ENCODE measurements around the gene IL17REL.

IL17REL gene

DNA sequence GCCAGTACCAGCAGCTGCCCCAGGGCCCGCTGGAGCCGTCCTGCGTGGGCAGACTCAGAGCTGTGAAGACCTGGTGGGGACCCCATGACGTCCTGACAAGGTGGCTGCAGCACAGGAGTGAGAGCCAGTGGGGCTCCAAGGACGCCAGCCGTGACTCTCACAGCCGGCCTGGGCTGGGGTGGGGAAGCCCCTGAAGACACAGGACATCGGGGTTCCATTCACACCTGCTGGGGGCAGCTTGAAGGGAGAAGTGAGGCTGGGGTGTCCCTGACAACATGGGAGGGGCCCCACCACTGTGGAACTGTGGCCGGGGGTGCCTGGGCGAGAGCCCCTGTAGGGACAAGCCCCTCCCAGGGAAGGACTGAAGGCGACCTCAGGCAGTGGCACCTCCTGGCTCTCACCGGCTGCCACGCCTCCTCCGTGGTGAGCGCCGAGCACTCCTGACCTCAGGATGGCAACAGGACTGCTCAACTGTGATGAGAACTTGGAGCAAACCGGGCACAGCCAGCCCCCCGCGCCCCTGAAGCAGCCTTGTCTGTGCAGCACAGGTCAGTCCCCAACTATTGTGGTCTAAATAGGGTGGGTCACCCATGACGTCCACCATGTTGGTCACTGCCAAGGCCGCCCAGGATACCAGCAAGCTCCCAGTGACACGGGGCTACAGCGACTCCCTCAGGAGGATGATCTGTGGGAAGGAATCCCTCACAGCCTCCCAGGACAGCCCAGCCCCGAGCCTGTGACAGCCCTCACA lies 22.7 kb upstream of the IL17REL start:
- no peak for DNase-seq
- Mint-ChIP-seq H3K9me3 (peaks cover 0 to 7% of the 10 kb centered on the region in 2 donors), H3K27ac (peak overlapping the region in 1 of 2 donors; percentile 12), H3K4me3 (peak overlapping the region in 1 of 2 donors; percentile 45), H3K27me3 (peaks cover 49% of the 10 kb centered on the region), H3K4me1 (peaks cover 22% of the 10 kb centered on the region)
- ATAC-seq: no peak

GRCh38 chr22:50034126-50035081 lies 21.8 kb upstream of the IL17REL start:
- Mint-ChIP-seq H3K27me3 (peaks cover 54% of the 10 kb centered on the region), H3K27ac (peak overlapping the region in 1 of 2 donors; percentile 12), H3K4me1 (peaks cover 27% of the 10 kb centered on the region), H3K4me3 (peak overlapping the region in 1 of 2 donors; percentile 45), H3K9me3 (peaks cover 0 to 5% of the 10 kb centered on the region in 2 donors)
- ATAC-seq (no peak), DNase-seq (no peak)

DNA sequence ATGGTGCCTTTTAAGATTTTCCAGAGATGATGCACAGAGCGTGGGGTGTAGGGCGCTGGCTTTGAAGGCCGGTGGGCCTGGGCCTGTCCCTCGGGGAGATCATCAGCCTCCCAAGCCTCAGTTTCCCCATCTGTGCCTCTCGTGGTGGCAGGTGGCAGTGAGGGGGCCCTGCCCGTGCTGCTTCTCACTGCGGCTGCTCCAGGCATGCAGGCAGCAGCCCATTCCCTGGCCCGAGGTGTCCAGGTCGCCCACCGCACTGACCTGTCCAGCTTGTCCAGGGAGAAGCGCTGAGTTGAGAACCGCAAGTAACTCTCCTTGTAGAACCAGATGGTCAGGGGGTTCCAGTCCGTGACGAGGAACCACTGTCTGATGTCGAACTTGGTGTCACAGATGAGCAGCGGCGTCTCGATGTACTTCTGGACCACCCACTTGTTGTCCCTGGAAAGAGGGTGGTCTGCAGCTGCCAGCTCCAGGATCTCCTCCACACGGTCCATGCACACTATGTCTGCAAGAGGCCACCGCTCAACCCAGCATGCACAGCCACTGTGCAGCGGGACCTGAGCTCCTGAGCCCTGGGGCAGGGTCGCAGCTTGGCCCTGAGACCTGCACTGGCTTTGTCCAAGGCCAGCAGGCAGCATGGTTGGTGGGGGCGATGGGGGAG lies 20.5 kb upstream of the IL17REL start:
- DNase-seq (no peak), ATAC-seq (no peak)
- H3K27me3 Mint-ChIP-seq: peaks cover 62% of the 10 kb centered on the region
- no peak overlapping the region for H3K27ac Mint-ChIP-seq
- H3K4me3 Mint-ChIP-seq: no peak overlapping the region
- no peaks in the 10 kb centered on the region for H3K9me3 Mint-ChIP-seq
- peaks cover 36% of the 10 kb centered on the region for H3K4me1 Mint-ChIP-seq

DNA sequence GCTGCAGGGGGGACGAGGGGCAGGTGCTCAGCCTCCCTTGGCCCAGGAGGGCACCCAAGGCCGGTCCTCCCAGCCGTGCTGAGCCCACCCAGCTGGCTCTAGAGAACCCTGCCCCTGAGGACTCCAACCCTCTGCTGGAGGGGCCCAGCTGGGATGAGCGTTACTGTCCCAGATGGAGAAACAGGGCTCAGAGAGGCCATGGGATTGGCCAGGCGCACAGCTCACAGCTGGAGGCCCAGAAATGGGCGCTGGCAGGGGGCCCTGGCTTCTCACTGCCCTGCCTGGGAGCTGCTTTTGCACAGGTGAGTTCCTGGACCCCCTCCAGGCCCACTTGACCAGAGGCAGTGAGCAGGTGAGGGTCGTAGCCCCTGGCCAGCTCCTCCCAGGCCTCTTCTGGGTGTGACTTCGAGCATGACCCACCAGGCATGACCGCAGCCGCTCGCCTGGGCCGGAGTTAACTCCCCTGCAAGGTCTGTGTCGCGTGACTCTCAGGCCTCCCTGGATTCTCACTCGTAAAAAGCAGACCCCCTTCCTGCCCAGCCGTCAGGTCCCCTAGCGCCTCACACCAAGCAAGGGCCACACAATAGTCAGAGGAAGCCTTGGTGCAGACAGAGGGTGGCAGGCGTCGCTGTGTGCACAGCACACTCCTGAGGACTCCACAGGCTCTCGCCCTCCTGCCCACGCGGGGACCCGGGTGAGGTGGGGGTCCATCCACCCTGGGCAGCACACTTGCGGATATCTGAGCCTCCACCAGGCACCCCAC lies 19.7 kb upstream of the IL17REL start:
- no peak overlapping the region for H3K4me3 Mint-ChIP-seq
- peaks cover 69% of the 10 kb centered on the region for H3K27me3 Mint-ChIP-seq
- peaks cover 43% of the 10 kb centered on the region for H3K4me1 Mint-ChIP-seq
- H3K9me3 Mint-ChIP-seq: no peaks in the 10 kb centered on the region
- H3K27ac Mint-ChIP-seq: no peak overlapping the region
- DNase-seq (no peak), ATAC-seq (no peak)

GRCh38 chr22:50031189-50032091 lies 18.9 kb upstream of the IL17REL start:
- Mint-ChIP-seq H3K27ac (peak overlapping the region in 1 of 2 donors; percentile 42), H3K4me1 (peaks cover 44% of the 10 kb centered on the region), H3K9me3 (no peaks in the 10 kb centered on the region), H3K27me3 (peaks cover 69% of the 10 kb centered on the region), H3K4me3 (no peak overlapping the region)
- no peak for DNase-seq
- no peak for ATAC-seq

DNA sequence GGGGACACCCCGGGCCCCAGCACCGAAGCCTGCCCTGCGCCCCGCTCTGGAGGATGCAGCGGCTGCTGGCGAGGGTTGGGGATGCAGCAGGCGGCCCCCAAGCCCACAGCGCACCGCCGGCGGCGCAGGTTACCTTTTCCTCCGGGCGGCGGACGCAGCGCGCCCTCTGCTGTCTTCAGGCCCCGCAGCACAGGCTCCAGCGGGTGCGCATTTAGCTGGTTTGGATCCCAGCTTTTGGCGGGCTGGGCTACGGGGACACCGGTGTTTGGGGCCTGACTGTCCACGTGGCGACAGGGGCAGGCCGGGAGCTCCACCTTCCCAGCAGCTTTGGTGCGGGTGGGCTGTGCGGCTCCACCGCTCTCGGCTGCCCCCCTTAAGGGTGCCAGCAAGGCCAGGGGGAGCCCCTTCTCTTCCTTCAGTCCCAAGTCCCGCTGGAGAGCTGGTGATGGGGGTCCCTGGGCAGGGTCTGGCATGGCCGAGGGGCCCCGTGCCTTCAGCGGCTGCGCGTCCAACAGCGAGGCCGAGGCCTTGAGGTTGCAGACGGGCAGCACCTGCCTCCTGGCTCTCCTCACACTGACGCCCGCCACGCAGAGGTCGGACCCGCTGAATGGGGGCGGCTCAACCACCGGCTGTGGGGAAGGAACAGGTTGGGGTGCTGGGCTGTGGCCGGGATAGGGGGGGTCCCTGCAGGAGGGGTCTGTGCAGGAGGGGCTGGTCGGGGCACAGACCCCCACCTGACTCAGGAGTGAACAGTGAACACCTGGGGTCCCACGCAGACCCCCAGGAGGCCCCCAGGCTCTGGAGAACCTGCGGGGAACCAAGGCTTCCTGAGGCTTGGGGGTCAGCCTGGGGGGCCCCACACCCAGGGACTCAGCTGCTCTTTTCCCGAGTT lies 18.0 kb upstream of the IL17REL start:
- H3K27me3 Mint-ChIP-seq: peaks cover 69% of the 10 kb centered on the region
- no peaks in the 10 kb centered on the region for H3K9me3 Mint-ChIP-seq
- peak overlapping the region in 1 of 2 donors; percentile 42 for H3K27ac Mint-ChIP-seq
- peak; percentile 84 to 92 for DNase-seq
- H3K4me3 Mint-ChIP-seq: peak overlapping the region; percentile 11 to 19
- ATAC-seq: peak; percentile 97
- peaks cover 44% of the 10 kb centered on the region for H3K4me1 Mint-ChIP-seq

- Mint-ChIP-seq H3K27me3 (peaks cover 55% of the 10 kb centered on the region), H3K4me3 (peak overlapping the region in 1 of 2 donors; percentile 63), H3K27ac (no peak overlapping the region), H3K4me1 (peaks cover 41% of the 10 kb centered on the region), H3K9me3 (no peaks in the 10 kb centered on the region)
- peak in 1 of 2 donors; percentile 52 for DNase-seq
- peak; percentile 27 for ATAC-seq
These were observed 15.3 kb upstream of the IL17REL start for GRCh38 chr22:50027639-50028537.

- no peaks in the 10 kb centered on the region for H3K9me3 Mint-ChIP-seq
- DNase-seq: no peak
- no peak overlapping the region for H3K4me3 Mint-ChIP-seq
- peaks cover 39% of the 10 kb centered on the region for H3K4me1 Mint-ChIP-seq
- H3K27me3 Mint-ChIP-seq: peaks cover 36% of the 10 kb centered on the region
- no peak for ATAC-seq
- no peak overlapping the region for H3K27ac Mint-ChIP-seq
These were observed 13.4 kb upstream of the IL17REL start for GRCh38 chr22:50025993-50026392.

- no peak for DNase-seq
- H3K27ac Mint-ChIP-seq: no peak overlapping the region
- H3K9me3 Mint-ChIP-seq: peaks cover 0 to 5% of the 10 kb centered on the region in 2 donors
These were observed 9.7 kb upstream of the IL17REL start for GRCh38 chr22:50022171-50022819.

DNA sequence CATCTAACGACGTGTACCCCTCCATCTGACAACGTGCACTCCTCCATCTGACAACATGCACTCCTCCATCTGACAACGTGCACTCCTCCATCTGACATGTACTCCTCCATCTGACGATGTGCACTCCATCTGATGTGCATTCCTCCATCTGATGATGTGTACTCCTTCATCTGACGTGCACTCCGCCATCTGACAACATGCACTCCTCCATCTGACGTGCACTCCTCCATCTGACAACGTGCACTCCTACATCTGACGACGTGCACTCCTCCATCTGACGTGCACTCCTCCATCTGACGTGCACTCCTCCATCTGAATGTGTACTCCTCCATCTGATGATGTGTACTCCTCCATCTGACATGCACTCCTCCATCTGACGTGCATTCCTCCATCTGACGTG lies 8.0 kb upstream of the IL17REL start:
- H3K4me3 Mint-ChIP-seq: no peak overlapping the region
- peaks cover 52% of the 10 kb centered on the region for H3K4me1 Mint-ChIP-seq
- peaks cover 10% of the 10 kb centered on the region for H3K27me3 Mint-ChIP-seq
- ATAC-seq (no peak), DNase-seq (no peak)
- H3K9me3 Mint-ChIP-seq: peaks cover 0 to 5% of the 10 kb centered on the region in 2 donors
- H3K27ac Mint-ChIP-seq: no peak overlapping the region

More at GRCh38 chr22:50022171-50022819, 9.7 kb upstream of the IL17REL start:
- peaks cover 10% of the 10 kb centered on the region for H3K27me3 Mint-ChIP-seq
- H3K4me3 Mint-ChIP-seq: no peak overlapping the region
- H3K4me1 Mint-ChIP-seq: peaks cover 36% of the 10 kb centered on the region
- ATAC-seq: no peak

- ATAC-seq (peak; percentile 14), DNase-seq (peak in 1 of 2 donors; percentile 44)
- H3K27ac Mint-ChIP-seq: no peak overlapping the region
- peaks cover 0 to 5% of the 10 kb centered on the region in 2 donors for H3K9me3 Mint-ChIP-seq
- H3K4me3 Mint-ChIP-seq: peak overlapping the region in 1 of 2 donors; percentile 80
- peaks cover 47% of the 10 kb centered on the region for H3K4me1 Mint-ChIP-seq
- peaks cover 3% of the 10 kb centered on the region for H3K27me3 Mint-ChIP-seq
These were observed 6.8 kb upstream of the IL17REL start for GRCh38 chr22:50019316-50019715.

All from stimulated activated naive CD8-positive, alpha-beta T cell treated with anti-CD3 and anti-CD28 coated beads, Interleukin-15, amount 100 ng/mL, for 72 hours (primary cell).